ENCODE measurements around the gene SOBP.

SOBP gene

GRCh38 chr6:107479089-107479690 is 10.7 kb upstream of the SOBP start:
- H3K36me3 ChIP-seq (ENCODE audit: insufficient read depth): no peaks in the 10 kb centered on the region
- no peak for TF ChIP-seq CTCF (conservative IDR thresholded peaks at IDR 0.05; ENCODE audit: low read depth, low read length)
- no peaks in the 10 kb centered on the region for H3K27me3 ChIP-seq (ENCODE audit: insufficient read depth, low read depth)
- H3K4me2 ChIP-seq: no peak overlapping the region
- no peak overlapping the region for H3K4me3 ChIP-seq (IDR thresholded peaks at IDR 0.05; ENCODE audit: insufficient read depth, low read depth, low read length)
- H2AFZ ChIP-seq (ENCODE audit: low read depth): no peak overlapping the region
- no peaks in the 10 kb centered on the region for H3K79me2 ChIP-seq (ENCODE audit: insufficient read depth, low read depth)
- H3K27ac ChIP-seq: no peak overlapping the region
- H3K4me1 ChIP-seq (ENCODE audit: low read depth, poor library complexity, severe bottlenecking): no peaks in the 10 kb centered on the region
- H4K20me1 ChIP-seq (ENCODE audit: insufficient read depth): no peaks in the 10 kb centered on the region
- no peak overlapping the region for H3K9ac ChIP-seq

GRCh38 chr6:107485157-107485556 is 4.8 kb upstream of the SOBP start:
- Histone ChIP-seq H4K20me1 (ENCODE audit: insufficient read depth) (no peaks in the 10 kb centered on the region), H3K79me2 (ENCODE audit: insufficient read depth, low read depth) (no peaks in the 10 kb centered on the region), H3K9ac (no peak overlapping the region), H3K27me3 (ENCODE audit: insufficient read depth, low read depth) (no peaks in the 10 kb centered on the region), H2AFZ (ENCODE audit: low read depth) (no peak overlapping the region), H3K4me3 (IDR thresholded peaks at IDR 0.05; ENCODE audit: insufficient read depth, low read depth, low read length) (no peak overlapping the region), H3K36me3 (ENCODE audit: insufficient read depth) (no peaks in the 10 kb centered on the region), H3K27ac (no peak overlapping the region), H3K4me2 (no peak overlapping the region), H3K4me1 (ENCODE audit: low read depth, poor library complexity, severe bottlenecking) (no peaks in the 10 kb centered on the region)
- TF ChIP-seq CTCF (conservative IDR thresholded peaks at IDR 0.05; ENCODE audit: low read depth, low read length): no peak

- Histone ChIP-seq H3K4me1 (ENCODE audit: low read depth, poor library complexity, severe bottlenecking) (peaks cover 20% of the 10 kb centered on the region), H3K27me3 (ENCODE audit: insufficient read depth, low read depth) (no peaks in the 10 kb centered on the region), H3K79me2 (ENCODE audit: insufficient read depth, low read depth) (peaks cover 20% of the 10 kb centered on the region; the same call in 1 of the 2 replicates), H4K20me1 (ENCODE audit: insufficient read depth) (no peaks in the 10 kb centered on the region), H3K9ac (no peak overlapping the region), H3K36me3 (ENCODE audit: insufficient read depth) (no peaks in the 10 kb centered on the region), H2AFZ (ENCODE audit: low read depth) (no peak overlapping the region), H3K27ac (no peak overlapping the region), H3K4me2 (no peak overlapping the region), H3K4me3 (IDR thresholded peaks at IDR 0.05; ENCODE audit: insufficient read depth, low read depth, low read length) (no peak overlapping the region)
- no peak for TF ChIP-seq CTCF (conservative IDR thresholded peaks at IDR 0.05; ENCODE audit: low read depth, low read length)
Measured at GRCh38 chr6:107488174-107488874, 1.6 kb upstream of the SOBP start.

GRCh38 chr6:107488875-107489635 is 862 bp upstream of the SOBP start:
- H3K4me2 ChIP-seq: peak overlapping the region; percentile 42; the same call in 1 of the 2 replicates
- H3K4me3 ChIP-seq (IDR thresholded peaks at IDR 0.05; ENCODE audit: insufficient read depth, low read depth, low read length): no peak overlapping the region
- H4K20me1 ChIP-seq (ENCODE audit: insufficient read depth): no peaks in the 10 kb centered on the region
- no peaks in the 10 kb centered on the region for H3K27me3 ChIP-seq (ENCODE audit: insufficient read depth, low read depth)
- no peak overlapping the region for H3K9ac ChIP-seq
- no peaks in the 10 kb centered on the region for H3K36me3 ChIP-seq (ENCODE audit: insufficient read depth)
- no peak overlapping the region for H3K27ac ChIP-seq
- H2AFZ ChIP-seq (ENCODE audit: low read depth): peak overlapping the region; percentile 52; the same call in 1 of the 2 replicates
- H3K79me2 ChIP-seq (ENCODE audit: insufficient read depth, low read depth): peaks cover 20% of the 10 kb centered on the region; the same call in 1 of the 2 replicates
- peaks cover 27% of the 10 kb centered on the region for H3K4me1 ChIP-seq (ENCODE audit: low read depth, poor library complexity, severe bottlenecking)
- TF ChIP-seq CTCF (conservative IDR thresholded peaks at IDR 0.05; ENCODE audit: low read depth, low read length): no peak

All from KMS-11 (cell line).